ENCODE data around the gene OBSCN.

GRCh38 chr1:228182296-228183030, 25.4 kb upstream of the OBSCN start:
- TF ChIP-seq CTCF (IDR thresholded peaks at IDR 0.05) (no peak), ZFX (IDR thresholded peaks at IDR 0.05; ENCODE audit: borderline replicate concordance) (no peak)

Data from 22Rv1 (cell line).